HCT116 (cell line): Measurements from ENCODE around the gene DMBX1. TPM values are rescaled to one million over a fixed set of nuclear protein-coding genes. Genes with fewer than 3 reads are reported as not detected.

ENCODE experiments used
- ATAC-seq: fragments of 200-7000 bp; cut with Tn5 transposase; 2 replicates; pipeline ENCODE4 v1.9.1; 2020; ENCODE audit warnings: mild to moderate bottlenecking, moderate library complexity
- BruUV-seq: library from RNA; stranded (reverse); fragments of 400-500 nt; replicated peaks from 2 replicates; lab custom pipeline; 2021; lab: Mats Ljungman, UMichigan
- CTCF ChIA-PET: fragments of 300-600 bp; sonication (Branson Sonifier 250); formaldehyde crosslinking; loops from one replicate; lab custom pipeline; 2021; ENCODE audit warnings: antibody characterized with exemption; lab: Charles Lee
- POLR2A ChIA-PET: fragments of 300-600, 350-600 bp; sonication (Branson Sonifier 250); formaldehyde crosslinking; loops from one replicate; lab custom pipeline; 2021; ENCODE audit warnings: antibody characterized with exemption; lab: Charles Lee
- RAD21 ChIA-PET, 2 experiments: fragments of 300-600 bp; sonication (Branson Sonifier 250); formaldehyde crosslinking; loops; one replicate each; lab custom pipeline; 2023; ENCODE audit warnings: low total read pairs in 2 of 2; ENCODE audit not compliant: uncharacterized antibody in 2 of 2, unreplicated experiment in 2 of 2, low non-redundant PET in 1 of 2; lab: Charles Lee
- DNase-seq: peaks from one replicate; pipeline ENCODE4 v3.0.0-alpha.2; 2010; ENCODE audit warnings: low read depth, low spot score
- H2AFZ ChIP-seq: fragments of 200-600 bp; shearing (Covaris generic), sonication (generic); 2 replicates; pipeline ENCODE4 v1.6.1; 2017; ENCODE audit warnings: low read depth, mixed run types, mixed read lengths, antibody characterized with exemption, low read length; ENCODE audit not compliant: poor library complexity, severe bottlenecking
- H3K27ac ChIP-seq: 2 replicates; pipeline ENCODE4 v1.5.1; 2012; ENCODE audit warnings: low read depth, low read length
- H3K27me3 ChIP-seq: fragments of 200-600 bp; sonication (generic); 2 replicates; pipeline ENCODE4 v1.6.1; 2016; ENCODE audit warnings: mixed run types, low read length, mixed read lengths; ENCODE audit not compliant: insufficient read depth
- H3K36me3 ChIP-seq, 2 experiments: fragments of 200-500 bp in 1 of 2; fragments of 200-600 bp in 1 of 2; sonication (Bioruptor generic) in 1 of 2; sonication (generic) in 1 of 2; 2 replicates each; pipeline versions ENCODE4 v1.5.1 to v1.6.1; 2014 to 2016; ENCODE audit warnings: low read length in 2 of 2, inconsistent platforms in 1 of 2, mixed read lengths in 1 of 2, mixed run types in 1 of 2; ENCODE audit not compliant: insufficient read depth in 2 of 2, control insufficient read depth in 1 of 2
- H3K4me1 ChIP-seq, 2 experiments: fragments of 200-600 bp in 1 of 2; sonication (generic) in 1 of 2; 2 replicates each; pipeline versions ENCODE4 v1.5.1 to v1.6.1; 2012 to 2017; ENCODE audit warnings: low read length in 2 of 2, inconsistent platforms in 1 of 2, mild to moderate bottlenecking in 1 of 2, mixed read lengths in 1 of 2, mixed run types in 1 of 2, moderate library complexity in 1 of 2; ENCODE audit not compliant: insufficient read depth in 2 of 2, control insufficient read depth in 1 of 2
- H3K4me2 ChIP-seq: fragments of 200-600 bp; sonication (generic); 2 replicates; pipeline ENCODE4 v1.6.1; 2017; ENCODE audit warnings: mixed run types, low read length, mixed read lengths
- H3K4me3 ChIP-seq, 2 experiments: fragments of 200-600 bp in 1 of 2; sonication (generic) in 1 of 2; replicated peaks in 1 of 2; 2 replicates each; pipeline ENCODE4 v1.5.1; 2011 to 2016; ENCODE audit warnings: low read length in 2 of 2, control low read depth in 1 of 2, low read depth in 1 of 2, mild to moderate bottlenecking in 1 of 2, mixed read lengths in 1 of 2, mixed run types in 1 of 2
- H3K79me2 ChIP-seq: fragments of 200-600 bp; sonication (generic); 2 replicates; pipeline ENCODE4 v1.6.1; 2017; ENCODE audit warnings: mild to moderate bottlenecking, mixed run types, low read length, moderate library complexity, mixed read lengths; ENCODE audit not compliant: insufficient read depth
- H3K9ac ChIP-seq: fragments of 200-600 bp; sonication (generic); 2 replicates; pipeline ENCODE4 v1.6.1; 2016; ENCODE audit warnings: low read length, mixed read lengths
- H3K9me2 ChIP-seq: fragments of 200-600 bp; sonication (generic), shearing (Covaris generic); 2 replicates; pipeline ENCODE4 v1.6.1; 2017; ENCODE audit warnings: mixed run types, mild to moderate bottlenecking, moderate library complexity; ENCODE audit not compliant: insufficient read depth
- H3K9me3 ChIP-seq, 2 experiments: fragments of 200-500 bp in 1 of 2; fragments of 200-600 bp in 1 of 2; sonication (Bioruptor generic) in 1 of 2; sonication (generic) in 1 of 2; 2 replicates each; pipeline ENCODE4 v1.6.1; 2014 to 2017; ENCODE audit warnings: low read length in 2 of 2, mixed read lengths in 2 of 2, inconsistent platforms in 1 of 2, low read depth in 1 of 2, mild to moderate bottlenecking in 1 of 2, mixed run types in 1 of 2, moderate library complexity in 1 of 2; ENCODE audit not compliant: control insufficient read depth in 1 of 2, insufficient read depth in 1 of 2
- H4K20me1 ChIP-seq: fragments of 200-600 bp; sonication (generic), shearing (Covaris generic); 2 replicates; pipeline ENCODE4 v1.6.1; 2017; ENCODE audit warnings: mixed run types, mild to moderate bottlenecking, moderate library complexity; ENCODE audit not compliant: insufficient read depth
- CBX3 ChIP-seq: IDR thresholded peaks from 2 replicates; pipeline ENCODE4 v1.6.1; 2012; ENCODE audit warnings: low read depth
- CEBPB ChIP-seq: IDR thresholded peaks from 2 replicates; pipeline ENCODE4 v1.6.1; 2012; ENCODE audit warnings: low read depth
- ELF1 ChIP-seq: IDR thresholded peaks from 2 replicates; pipeline ENCODE4 v1.6.1; 2012; ENCODE audit warnings: low read depth, borderline replicate concordance
- EZH2phosphoT487 ChIP-seq: fragments of 200-600 bp; IDR thresholded peaks from 2 replicates; pipeline ENCODE4 v1.6.1; 2018; ENCODE audit warnings: antibody characterized with exemption, borderline replicate concordance
- JUND ChIP-seq: IDR thresholded peaks from 2 replicates; pipeline ENCODE4 v1.6.1; 2012
- MAX ChIP-seq: IDR thresholded peaks from 2 replicates; pipeline ENCODE4 v1.6.1; 2012
- POLR2A ChIP-seq: IDR thresholded peaks from 2 replicates; pipeline ENCODE4 v1.7.0; 2011; ENCODE audit warnings: borderline replicate concordance; ENCODE audit not compliant: insufficient read depth, insufficient read length; ENCODE audit errors: extremely low read depth
- RAD21 ChIP-seq: IDR thresholded peaks from 2 replicates; pipeline ENCODE4 v1.6.1; 2012; ENCODE audit warnings: low read depth, mild to moderate bottlenecking
- SIN3A ChIP-seq: IDR thresholded peaks from 2 replicates; pipeline ENCODE4 v1.6.1; 2012; ENCODE audit warnings: low read depth
- SRF ChIP-seq: IDR thresholded peaks from 2 replicates; pipeline ENCODE4 v1.6.1; 2012; ENCODE audit warnings: low read depth
- YY1 ChIP-seq: IDR thresholded peaks from 2 replicates; pipeline ENCODE4 v1.6.1; 2011; ENCODE audit warnings: low read length, low read depth, moderate library complexity, mild to moderate bottlenecking; ENCODE audit not compliant: insufficient replicate concordance; ENCODE audit errors: extremely low read depth
- ZBTB33 ChIP-seq: IDR thresholded peaks from 2 replicates; pipeline ENCODE4 v1.6.1; 2011; ENCODE audit warnings: mild to moderate bottlenecking, low read length, moderate library complexity; ENCODE audit not compliant: insufficient replicate concordance; ENCODE audit errors: extremely low read depth
- ZFX ChIP-seq: fragments of 450-650 bp; IDR thresholded peaks from 2 replicates; pipeline ENCODE4 v1.6.1; 2017
- intact Hi-C: fragments of 100-400 bp; cut with micrococcal nuclease; formaldehyde crosslinking; loops from 2 replicates; pipeline ENCODE4 v1.10.0; 2022
- total RNA-seq: library from RNA; stranded (reverse); gene quantifications from one replicate; pipeline ENCODE4 v1.2.1, GENCODE V29; 2021; ENCODE audit not compliant: unreplicated experiment

The DMBX1 gene
- total RNA-seq, 1 experiment from 2014 or later = 4.3 TPM

GRCh38 chr1:46461017-46461808, 28.4 kb upstream of the DMBX1 start:
- no peak overlapping the region for H3K4me2 ChIP-seq
- intact Hi-C loops = no loop called here
- CTCF ChIA-PET = interaction anchor here (0.5 kb wide), 1 partner anchor 105 kb away, joined by 3 read pairs; no protein-coding TSS in a partner anchor

More at GRCh38 chr1:46461017-46461808, 28.4 kb upstream of the DMBX1 start:
- Histone ChIP-seq H3K9me3 (no peaks in the 10 kb centered on the region), H3K27ac (no peak overlapping the region), H3K9me2 (no peaks in the 10 kb centered on the region), H3K36me3 (no peaks in the 10 kb centered on the region), H3K9ac (no peak overlapping the region), H3K79me2 (no peaks in the 10 kb centered on the region), H3K4me1 (peaks cover 3 to 15% of the 10 kb centered on the region in 2 experiments; a peak in 2 of 4 replicates), H3K4me3 (no peak overlapping the region), H2AFZ (no peak overlapping the region), H3K27me3 (no peaks in the 10 kb centered on the region), H4K20me1 (no peaks in the 10 kb centered on the region)
- ATAC-seq = no peak
- ChIA-PET POLR2A (no interaction called here), RAD21 (no interaction called here)
- no TSS peak for BruUV-seq
- DNase-seq = no peak
- TF ChIP-seq MAX (no peak), ZBTB33 (no peak), ELF1 (no peak), POLR2A (no peak), ZFX (no peak), JUND (no peak), EZH2phosphoT487 (no peak), RAD21 (no peak), CBX3 (no peak), YY1 (no peak), SRF (no peak), SIN3A (no peak), CEBPB (no peak)
